GM21423 (cell line): ENCODE results near the gene XCL2.
"Not testable (repeated sequence)": the region's sequence is repeated elsewhere in the genome, so short reads cannot be mapped to it uniquely, and the experiment has no call there.

ENCODE experiments used
- ATAC-seq: cut with Tn5 transposase; IDR thresholded peaks from one replicate; pipeline ENCODE4 v1.9.1; 2021; ENCODE audit warnings: mild to moderate bottlenecking, moderate library complexity; ENCODE audit not compliant: unreplicated experiment

The XCL2 gene, protein sequence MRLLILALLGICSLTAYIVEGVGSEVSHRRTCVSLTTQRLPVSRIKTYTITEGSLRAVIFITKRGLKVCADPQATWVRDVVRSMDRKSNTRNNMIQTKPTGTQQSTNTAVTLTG

DNA sequence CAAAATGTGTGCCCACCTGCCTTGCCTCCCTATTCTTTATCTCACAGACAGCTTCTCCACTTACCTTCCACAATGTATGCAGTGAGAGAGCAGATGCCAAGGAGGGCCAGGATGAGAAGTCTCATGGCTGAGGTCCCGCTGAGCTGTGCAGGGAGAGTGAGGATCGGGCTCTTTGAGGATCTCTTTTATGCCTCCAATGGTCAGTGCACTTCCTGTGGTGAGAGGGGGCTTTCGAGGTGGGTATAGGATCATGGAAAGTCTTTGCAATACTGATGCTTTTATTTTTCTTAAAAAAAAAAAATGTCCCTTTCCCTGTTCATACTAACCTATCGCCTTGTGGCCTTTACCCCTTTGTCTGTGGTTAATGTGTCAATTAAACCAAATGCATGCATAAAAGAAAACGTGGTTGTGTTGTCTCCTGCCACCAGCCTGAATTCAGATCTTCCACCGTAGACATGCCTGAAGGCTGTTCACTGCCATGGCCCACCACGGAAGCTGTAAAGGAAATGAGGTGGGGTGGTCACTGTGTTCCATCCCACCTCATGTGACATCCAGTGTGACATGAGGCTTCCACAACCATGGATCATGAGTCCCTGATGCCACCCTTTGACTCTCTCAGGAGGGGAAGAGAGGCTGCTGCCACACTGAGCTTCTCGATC lies at the start of gene XCL2:
Gene XCL2, minus strand, starts transcription at position 158 of the 659 bp plus-strand sequence. Its CDS starts 33 bp downstream, at position 125.
- ATAC-seq = not testable (repeated sequence)

DNA sequence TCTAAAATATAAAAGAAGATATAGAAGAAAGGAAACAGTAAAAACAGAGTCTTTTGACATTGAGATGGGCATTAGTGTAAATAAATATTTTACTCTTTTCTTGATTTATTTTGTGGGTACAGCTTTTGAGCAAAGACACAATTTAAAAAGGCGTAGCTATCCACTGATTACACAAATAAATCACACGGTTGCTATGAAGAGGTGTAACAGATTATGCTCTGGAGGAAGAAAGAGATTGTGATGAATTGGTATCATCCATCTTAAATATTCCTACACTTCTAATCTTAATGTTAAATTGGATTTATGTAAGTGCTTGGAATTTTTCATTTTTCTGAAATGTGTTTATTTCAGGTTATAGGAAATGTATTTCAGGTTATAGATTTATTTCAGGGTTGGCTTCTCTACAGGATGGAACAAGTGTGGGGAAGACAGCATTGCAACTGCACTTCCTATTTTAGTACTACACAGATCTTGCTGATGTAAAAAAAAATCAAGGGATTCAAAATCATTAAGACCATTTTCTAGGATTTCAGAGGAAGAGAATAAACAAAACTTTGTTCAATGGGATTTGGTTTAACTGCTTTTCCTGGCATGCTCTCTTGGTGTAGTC lies 47.9 kb upstream of the XCL2 start:
- ATAC-seq = no peak

DNA sequence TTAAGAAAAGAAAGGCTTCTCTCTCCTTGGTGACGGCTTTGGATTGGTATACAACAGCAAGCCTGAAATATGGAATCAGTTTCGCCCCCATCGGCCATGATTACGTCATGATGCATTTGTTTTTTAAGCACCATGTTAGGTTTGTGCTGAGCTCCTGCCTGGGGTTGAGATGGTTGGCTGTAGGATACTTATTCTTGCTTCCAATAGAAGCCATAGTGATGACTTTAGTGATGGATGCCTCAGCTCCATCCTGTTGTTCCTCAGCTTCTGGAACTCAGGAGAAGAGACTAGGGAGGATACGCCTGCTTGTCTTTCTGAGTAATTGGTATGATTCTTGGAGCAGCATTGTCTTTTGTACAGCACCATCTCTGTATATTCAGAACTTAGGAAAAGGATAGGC lies 47.3 kb upstream of the XCL2 start:
- ATAC-seq = no peak

DNA sequence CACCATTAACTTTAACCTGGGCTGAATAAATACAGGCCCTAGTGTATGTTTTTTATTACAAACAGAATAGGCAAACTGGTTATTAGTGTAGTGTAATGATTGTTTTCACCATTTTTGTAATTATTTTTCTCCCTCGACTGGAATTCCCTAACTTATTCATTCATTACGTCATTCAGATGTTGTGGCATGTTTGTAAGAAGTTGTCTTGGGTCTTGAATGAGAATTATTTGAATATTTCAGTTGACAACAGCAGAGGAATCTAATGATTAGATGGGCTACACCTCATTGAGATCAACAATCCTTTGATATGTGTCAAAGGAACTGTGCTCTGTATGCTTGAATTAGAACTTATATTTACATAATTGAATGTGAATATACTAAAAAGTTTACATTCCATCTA lies 45.4 kb upstream of the XCL2 start:
- ATAC-seq = no peak

DNA sequence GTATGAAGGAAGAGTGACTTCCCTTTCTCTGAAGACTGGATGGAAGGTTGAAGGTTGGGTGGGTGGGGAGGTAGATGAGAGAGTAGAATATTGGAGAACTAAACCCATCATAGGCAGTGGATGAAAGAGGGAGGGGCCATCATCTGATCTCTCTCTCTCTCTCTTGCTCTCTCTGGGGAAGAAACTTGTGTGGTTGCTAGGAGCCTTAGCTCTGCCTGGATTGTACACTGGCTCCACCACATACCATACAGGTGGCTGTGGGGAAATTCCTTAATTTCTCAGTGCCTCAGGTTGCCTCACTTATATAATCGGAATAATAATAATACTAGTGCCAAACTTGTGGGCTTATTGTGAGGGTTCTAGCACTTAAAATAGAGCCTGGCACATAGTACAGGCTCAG lies 42.1 kb upstream of the XCL2 start:
- ATAC-seq = no peak

DNA sequence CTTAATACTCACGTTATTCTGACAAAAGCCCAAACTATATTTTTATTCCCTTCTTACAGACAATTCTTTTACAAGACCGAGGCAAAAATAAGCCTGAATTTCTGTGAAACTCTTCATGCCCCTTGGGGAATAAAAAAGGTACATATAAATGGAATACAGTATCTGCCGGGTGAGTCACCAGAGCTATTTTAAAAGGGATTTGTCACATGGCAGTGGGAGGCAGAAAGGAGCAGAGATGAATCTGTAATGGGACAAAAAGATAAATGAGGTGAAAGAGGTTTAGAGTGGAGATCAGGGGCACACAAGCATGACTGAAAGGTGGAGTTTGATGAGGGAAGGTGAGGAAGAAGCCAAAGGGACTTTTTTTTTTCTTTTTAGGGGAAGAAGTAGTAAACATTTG lies 41.4 kb upstream of the XCL2 start:
- ATAC-seq = no peak

DNA sequence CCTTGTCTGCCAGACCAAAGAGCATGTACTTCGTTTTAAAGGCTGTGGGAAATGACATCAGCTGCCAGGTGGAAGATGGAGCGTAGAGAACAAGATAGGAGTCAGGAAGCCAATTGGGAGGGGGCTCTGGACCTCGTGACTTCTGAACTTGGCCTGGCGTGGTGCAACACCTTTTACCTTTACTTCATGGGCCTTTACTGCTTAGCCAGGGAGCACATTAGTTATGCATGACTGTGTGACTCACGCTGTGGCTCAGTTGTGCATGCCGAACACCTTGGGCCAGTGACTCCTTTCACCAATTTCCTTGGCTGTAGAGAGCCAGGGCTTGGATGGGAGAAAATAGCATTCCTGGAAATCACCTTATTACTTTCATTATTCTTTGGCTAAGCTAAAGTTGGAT lies 39.8 kb upstream of the XCL2 start:
- no peak for ATAC-seq

DNA sequence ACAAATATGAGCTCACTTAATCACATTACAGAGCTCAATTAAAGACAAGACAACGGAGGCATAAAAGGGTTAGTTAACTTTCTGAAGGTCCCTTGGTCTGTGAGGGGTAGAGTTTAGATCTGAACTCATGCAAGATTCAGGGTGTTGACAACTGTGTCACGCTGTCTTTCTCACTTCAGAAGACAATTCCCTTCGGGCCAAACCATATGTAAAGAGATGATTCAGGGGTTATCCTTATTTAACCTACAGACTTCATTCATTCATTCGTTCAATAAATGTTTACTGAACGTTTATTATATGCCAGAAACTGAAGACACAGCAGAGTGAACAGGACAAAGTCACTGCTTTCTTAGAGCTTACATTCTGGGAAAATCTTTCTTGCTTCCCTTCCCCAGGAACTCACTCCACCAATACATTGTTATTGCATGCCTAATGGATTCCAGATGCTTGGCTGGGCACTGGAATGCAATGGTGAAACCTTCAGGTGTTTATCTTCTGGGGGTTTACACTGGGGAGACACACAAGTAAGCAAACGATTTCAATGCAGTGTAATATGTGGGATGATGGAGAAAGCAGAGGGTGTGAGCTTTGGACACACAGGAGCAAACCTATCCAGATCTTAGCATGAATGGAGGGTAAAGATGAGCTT lies 39.0 kb upstream of the XCL2 start:
- ATAC-seq = no peak

DNA sequence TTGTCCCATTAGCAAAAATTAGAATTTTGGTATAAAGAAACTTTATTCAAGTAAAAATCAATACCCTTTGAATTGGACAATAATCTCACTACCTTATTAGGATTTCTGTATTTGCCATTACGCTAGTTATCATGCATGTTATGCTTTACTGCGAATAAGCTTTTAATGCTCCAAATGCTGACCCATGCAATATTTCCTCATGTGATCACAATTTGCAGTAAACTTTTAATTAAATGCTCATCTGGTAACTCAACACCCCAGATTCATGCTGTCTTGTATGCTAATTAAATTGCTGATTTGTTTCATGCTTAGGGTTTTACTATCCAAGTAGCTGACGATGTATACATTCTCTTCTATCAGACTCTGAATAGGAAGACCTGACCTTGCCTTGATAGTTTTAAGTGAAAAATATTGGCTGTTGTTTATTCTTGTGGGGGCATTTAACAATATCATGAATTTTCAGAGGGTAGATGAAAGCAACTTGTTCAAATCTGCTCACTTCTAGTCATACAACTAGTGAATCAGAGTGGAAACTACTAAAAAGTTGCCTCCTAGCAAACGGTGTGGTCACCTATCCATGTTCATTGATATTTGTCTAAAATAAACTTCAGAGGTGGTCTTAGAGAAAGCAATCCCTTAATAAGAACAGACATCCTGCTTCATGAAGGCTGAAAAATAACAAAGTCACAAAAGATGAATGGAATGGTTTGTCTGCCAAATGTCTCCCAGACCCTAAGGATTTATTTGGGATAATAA lies 38.2 kb upstream of the XCL2 start:
- no peak for ATAC-seq

DNA sequence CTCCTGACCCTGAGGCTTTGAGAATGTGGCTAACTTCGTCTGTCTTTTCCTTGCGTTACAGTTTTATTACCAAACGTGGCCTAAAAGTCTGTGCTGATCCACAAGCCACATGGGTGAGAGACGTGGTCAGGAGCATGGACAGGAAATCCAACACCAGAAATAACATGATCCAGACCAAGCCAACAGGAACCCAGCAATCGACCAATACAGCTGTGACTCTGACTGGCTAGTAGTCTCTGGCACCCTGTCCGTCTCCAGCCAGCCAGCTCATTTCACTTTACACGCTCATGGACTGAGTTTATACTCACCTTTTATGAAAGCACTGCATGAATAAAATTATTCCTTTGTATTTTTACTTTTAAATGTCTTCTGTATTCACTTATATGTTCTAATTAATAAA lies 37.2 kb upstream of the XCL2 start:
- ATAC-seq = not testable (repeated sequence)

DNA sequence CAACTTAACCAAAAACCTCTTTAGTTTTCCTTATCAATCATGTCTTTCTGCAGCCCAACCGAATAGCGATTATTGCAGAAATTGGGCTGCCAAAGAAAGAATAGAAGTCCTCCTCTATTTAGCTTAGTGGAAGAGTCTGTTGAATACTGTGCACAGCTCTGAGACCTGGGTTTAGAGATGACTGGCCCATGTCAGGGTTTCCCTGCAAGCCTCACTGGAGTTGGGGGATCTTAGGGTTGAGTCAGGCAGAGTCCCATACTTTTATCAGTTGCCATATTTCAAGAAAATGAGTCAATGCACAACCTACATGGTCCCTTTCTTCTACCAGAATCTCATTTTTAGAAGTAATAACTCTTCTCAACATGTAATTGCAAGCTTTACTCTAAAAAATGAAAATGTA lies 36.5 kb upstream of the XCL2 start:
- not testable (repeated sequence) for ATAC-seq

DNA sequence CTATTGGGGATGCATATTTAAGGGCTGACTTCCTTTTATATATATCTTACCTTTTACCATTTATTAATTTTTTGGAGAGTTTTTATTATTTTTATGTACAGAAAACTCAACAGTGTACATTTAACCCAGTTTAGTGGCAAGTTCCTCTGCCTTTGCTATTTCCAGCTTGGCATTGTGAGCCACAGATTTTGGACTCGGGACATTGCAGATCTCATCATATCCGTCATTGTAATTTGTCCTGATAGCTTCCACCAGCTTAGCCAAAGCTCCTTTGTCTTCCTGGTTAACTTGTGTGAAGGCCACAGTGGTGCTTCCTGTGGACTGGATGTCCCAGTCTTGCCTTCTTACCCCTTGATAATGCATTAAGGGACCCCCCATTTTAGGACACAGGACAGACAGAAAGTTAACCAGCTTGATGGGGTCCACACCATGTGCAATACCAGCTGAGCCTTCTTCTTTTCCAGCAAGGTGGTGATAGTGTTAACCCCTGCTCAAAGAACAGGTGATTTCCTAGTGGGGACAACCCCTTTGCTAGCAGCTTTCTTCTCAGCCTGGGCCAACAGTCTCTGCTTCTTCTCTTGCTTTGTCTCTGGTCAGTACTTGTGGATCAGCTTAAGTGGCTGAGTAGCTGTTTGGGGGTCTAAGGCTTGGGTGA lies 34.9 kb upstream of the XCL2 start:
- ATAC-seq = not testable (repeated sequence)

DNA sequence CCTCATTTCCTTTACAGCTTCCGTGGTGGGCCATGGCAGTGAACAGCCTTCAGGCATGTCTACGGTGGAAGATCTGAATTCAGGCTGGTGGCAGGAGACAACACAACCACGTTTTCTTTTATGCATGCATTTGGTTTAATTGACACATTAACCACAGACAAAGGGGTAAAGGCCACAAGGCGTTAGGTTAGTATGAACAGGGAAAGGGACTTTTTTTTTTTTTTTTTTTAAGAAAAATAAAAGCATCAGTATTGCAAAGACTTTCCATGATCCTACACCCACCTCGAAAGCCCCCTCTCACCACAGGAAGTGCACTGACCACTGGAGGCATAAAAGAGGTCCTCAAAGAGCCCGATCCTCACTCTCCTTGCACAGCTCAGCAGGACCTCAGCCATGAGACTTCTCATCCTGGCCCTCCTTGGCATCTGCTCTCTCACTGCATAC lies 32.5 kb upstream of the XCL2 start, which contains the start of gene XCL1:
Gene XCL1, plus strand, starts transcription at position 361 of the 444 bp plus-strand sequence. Its CDS starts 33 bp downstream, at position 394.
- ATAC-seq = not testable (repeated sequence)

DNA sequence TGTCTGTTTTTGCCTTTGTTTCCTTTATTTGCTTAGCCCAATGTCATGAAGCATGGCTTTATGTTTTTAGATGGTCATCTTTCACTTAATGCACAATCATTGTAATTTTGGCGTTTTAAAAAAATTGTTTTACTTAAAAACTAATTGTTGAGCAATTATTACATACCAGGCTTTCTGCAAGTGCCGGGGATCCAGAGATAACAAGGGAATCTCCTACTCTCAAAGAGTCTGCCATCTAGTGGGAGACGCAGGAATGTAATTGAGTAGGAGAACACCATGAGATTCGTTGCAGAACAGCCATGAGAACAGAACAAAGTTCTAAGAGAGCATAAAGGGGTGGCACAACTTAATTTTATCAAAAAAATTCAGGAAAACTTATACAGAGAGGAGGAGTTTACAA lies 30.4 kb upstream of the XCL2 start:
- ATAC-seq = not testable (repeated sequence)

DNA sequence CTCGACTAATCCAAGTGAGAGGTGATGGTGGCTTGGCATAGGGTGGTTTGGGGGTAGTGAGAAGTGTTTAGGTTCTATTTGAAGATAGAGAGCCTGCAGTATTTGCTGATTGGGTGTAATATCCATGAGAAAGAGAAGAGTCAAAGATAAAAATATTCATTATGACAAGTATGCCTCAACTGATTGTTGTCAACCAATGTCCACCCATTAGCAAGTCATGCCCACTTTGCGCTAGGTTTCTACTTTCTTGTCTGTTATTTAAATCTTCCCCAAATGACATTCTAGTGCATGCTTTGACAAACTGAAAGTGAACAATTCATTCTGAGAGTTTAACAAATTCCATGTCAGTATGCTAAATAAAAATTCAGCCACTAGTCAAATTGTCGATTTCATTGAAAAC lies 28.8 kb upstream of the XCL2 start:
- ATAC-seq = no peak

DNA sequence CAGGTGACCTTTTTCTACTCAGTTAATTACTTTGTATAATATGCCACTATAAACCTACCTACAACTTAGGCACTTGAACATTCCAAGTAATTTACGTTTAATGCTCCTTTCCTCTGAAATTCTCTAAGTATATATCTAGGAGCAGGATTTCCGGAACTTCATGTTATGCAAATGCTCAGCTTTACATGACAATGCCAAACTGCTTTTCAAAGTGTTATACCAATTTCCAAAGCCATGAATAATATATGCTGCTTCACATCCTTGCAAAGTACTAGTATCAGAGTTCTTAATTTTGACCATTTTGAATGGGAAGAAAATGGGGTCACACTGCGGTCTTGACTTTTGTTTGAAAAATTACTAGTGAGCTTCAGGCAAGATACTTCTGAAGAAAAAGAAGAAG lies 26.9 kb upstream of the XCL2 start:
- ATAC-seq = no peak

DNA sequence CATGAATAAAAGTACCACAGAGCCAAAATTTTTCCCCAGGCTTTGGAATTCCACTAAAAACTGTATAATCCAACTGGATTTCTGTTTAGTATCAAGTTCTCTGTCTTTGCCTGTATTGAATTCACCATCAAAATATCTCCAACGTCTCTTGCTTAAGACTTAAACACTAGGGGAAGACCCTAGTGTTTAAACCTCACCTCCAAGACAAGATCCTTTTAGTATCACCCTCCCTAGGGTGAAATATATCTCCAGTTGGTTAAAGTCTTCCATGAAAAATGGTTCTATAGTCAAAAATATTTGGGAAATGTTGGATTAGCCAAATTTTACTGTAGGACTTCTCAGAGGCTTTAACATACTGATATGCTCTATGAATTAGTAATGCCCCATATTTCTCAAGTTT lies 24.5 kb upstream of the XCL2 start:
- ATAC-seq = no peak

DNA sequence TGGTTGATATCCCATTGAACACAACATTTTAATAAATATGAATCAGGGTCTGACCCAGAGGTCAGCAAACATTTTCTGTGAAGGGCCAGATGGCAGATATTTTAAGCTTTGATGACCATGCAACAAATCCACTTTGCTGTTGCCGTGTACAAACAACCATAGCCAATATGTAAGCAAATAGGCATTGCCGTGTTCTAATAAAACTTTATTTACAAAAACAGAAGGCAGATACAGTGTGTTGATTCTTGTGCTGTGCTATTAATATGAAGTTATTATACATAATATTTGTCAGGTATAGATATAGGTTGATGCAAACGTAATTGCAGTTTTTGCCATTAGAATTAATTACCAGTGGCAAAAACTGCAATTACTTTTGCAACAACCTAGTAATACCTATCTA lies 23.8 kb upstream of the XCL2 start:
- no peak for ATAC-seq

DNA sequence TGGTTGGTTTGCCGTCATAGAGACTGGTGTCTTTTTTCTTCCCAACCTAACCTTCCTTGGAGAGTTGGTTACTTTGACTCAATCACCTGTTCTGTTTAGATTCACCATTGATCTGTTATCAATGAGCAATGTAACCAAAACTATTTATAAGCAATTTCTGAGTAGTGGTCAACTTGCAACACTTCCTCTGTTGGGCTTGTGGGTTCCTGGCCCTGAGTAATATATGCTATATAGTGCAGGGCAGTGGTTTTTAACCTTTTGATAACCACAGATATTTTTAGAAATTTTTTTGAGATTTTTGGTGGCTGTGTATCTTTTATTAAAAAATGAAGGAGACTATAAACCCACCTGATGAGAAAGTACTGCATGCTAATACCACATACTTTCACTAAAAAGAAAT lies 23.2 kb upstream of the XCL2 start:
- ATAC-seq = no peak

DNA sequence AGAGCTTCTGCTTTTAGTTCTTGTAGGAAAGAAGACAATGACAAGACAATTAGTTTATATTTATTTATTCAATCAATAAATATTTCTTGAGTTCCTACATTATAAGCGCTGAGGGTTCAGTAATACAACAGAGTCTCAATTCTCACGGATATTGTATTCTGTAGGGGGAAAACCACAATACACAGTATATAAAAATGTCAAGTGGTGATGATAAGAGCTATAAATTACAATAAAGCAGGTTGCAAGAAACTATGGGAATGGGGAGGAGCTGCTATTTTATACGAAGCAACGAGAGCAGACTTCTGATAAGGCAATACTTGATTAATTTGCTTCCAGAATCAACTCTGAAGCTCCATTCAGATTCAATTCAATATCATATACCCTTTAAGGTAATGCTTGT lies 22.0 kb upstream of the XCL2 start:
- no peak for ATAC-seq

DNA sequence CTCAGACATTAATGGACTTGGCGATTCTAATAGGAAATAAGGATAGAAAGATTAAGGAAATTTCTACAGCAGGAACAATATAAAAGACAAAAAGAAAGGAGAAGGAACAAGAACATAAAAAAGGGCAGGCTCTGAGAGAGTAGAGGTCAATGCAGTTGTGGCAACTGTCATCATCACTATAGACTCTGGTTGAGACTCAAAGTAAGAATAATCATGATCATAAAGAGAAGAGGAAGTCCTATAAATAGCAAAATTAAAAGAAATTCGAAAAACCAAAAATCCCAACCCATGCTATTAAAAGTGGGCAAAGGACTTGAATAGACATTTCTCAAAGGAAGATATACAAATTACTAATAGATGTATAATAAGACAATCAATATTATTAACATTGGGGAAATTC lies 18.2 kb upstream of the XCL2 start:
- no peak for ATAC-seq
